ENCODE data around the gene CCDC107.

DNA sequence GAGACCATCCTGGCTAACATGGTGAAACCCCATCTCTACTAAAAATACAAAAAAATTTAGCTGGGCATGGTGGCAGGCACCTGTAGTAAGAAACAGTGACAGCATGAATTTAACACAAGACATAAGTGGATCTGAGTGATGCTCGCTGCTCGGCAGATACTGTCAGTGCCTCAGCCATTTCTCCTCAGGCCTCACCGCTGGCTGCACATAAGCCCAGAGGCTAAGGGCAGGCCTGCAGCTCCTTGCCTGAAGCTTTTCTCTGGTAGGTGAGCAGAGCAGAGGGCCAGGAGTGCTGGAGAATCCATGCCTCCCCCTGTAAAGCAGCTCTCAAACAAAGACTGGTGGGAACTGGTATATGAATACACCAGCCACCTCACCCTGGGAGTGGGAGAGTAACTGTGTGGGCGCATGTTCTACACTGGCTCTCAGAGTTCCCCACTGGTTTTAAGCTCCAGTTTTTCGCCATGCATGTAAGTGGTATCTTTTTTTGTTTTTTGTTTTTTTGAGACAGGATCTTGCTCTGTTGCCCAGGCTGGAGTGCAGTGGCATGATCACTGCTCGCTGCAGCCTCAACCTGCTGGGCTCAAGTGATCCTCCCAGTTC, 29.6 kb upstream of the CCDC107 start:
- no peak for TF ChIP-seq EZH2 (IDR thresholded peaks at IDR 0.05; ENCODE audit: low read length, unreplicated experiment)
- no peak for TF ChIP-seq CTCF (conservative IDR thresholded peaks at IDR 0.05; ENCODE audit: low read depth, low read length)

Data from PC-3 (cell line).